Activated CD8-positive, alpha-beta memory T cell treated with anti-CD3 and anti-CD28 coated beads, Interleukin-2, amount 50 U/mL, for 24 hours (primary cell): ENCODE results near the gene SOX1.

Experiments used
- DNase-seq: peaks from one replicate; pipeline ENCODE4 v3.0.0-alpha.2; 2020; ENCODE audit errors: extremely low read depth

Gene SOX1

GRCh38 chr13:112058941-112059340 is 8.0 kb upstream of the SOX1 start:
- no peak for DNase-seq

GRCh38 chr13:112059457-112060281 is 7.3 kb upstream of the SOX1 start:
- DNase-seq, result no peak

DNA sequence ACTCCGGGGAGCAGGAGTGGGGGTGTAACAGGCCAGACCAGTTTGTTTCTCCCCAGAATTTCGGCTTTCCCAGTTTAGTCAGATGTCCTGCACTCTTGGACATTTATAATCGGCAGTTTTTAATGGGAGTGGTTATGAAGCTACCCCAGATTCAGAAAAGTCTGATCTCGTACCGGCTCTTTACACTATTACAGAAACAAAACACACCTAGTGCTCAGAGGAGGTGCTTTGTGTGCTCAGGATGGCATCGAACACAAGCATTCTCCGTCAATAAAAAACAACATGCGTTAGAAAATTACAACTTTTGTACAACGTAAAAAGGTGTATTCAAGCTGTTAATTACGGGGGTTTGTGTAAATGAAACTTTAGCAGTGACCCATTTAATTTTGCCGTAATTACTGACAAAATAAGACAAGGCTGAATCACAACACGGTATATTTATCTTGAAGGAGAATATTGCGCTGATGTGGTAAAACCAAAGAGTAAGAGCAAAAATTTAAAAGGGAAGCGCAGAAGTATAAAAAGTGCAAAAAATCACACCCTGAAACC is 6.6 kb upstream of the SOX1 start:
- no peak for DNase-seq

DNA sequence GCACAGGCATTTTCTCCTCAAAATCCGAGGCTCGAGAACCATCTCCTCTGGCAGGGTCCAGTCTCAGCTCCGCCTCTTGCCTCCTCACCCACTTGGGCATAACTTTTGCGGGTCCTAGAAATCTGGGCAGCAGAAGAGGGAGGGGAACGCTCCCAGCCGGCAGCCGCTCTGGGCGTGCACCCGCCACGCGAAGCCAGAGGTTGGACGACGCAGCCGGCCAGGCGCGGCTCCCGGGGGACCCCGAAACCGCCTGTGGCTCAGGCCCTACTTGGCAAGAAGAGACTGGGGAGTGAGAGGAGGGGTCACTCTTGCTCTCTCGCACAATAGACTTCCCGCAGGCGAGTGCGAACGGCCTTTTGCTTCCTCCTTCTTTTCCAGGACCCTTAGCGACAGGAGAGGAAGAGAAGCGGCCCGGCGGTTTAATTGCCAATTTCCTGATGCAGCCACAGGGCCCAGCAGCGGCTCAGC is 6.0 kb upstream of the SOX1 start:
- no peak for DNase-seq

- DNase-seq, result no peak
These were observed 5.4 kb upstream of the SOX1 start for GRCh38 chr13:112061367-112062061.

GRCh38 chr13:112062072-112062567 is 4.8 kb upstream of the SOX1 start:
- no peak for DNase-seq

GRCh38 chr13:112062571-112063570 is 4.1 kb upstream of the SOX1 start:
- no peak for DNase-seq

DNA sequence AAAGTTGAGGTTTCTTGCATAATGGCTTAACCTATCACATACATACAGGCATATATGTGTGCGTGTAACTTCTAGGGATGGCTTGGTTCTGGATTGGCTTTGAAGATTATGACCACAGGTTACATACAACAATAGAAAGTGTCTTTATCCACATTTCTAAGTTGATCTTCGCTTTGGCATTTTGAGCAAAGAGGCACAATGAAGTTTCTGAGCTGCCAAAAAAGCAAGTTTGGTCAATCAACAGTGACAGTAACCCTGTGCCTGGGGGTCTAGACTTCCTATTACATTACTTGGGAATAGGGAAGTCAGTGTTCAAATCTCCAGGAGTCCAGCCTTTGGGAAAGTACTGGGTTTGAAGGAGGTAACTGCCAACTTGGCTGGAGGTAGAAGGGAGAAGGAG is 3.1 kb upstream of the SOX1 start:
- no peak for DNase-seq

DNA sequence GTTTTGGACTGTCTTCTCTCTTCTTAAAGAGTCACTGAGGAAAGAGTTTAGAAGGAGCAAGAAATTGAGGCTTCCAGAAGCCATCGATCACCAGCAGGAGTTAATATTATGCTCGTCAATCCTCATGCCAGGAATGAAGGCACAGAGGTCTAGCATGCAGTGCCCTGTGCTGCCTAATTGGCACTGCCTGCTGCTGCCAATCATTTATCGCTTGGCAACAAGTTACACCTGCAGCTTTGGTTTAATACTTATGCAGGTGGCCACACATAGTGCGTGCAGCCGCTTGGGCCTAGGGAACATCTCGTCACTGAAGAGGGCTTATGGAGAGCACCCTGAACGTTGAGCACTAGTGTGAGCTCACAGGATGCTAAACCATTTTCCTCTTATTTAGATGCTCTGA is 2.7 kb upstream of the SOX1 start:
- no peak for DNase-seq

DNA sequence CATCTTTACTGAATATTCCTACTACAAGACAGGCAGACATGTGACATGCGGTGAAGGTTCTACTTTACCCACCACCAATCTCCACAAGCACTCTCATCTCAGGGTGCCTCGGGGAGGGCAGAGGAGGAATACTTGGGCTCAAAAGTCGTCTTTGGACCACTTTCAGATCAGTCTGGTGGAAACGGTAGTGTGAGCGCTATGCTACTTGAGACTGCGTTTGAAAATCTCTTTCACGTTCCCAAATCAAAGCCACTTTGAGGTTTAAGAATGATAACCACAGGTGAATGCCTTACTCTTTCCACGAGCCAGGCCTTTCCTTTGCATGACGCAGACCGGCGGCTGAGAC is 1.5 kb upstream of the SOX1 start:
- no peak for DNase-seq

DNA sequence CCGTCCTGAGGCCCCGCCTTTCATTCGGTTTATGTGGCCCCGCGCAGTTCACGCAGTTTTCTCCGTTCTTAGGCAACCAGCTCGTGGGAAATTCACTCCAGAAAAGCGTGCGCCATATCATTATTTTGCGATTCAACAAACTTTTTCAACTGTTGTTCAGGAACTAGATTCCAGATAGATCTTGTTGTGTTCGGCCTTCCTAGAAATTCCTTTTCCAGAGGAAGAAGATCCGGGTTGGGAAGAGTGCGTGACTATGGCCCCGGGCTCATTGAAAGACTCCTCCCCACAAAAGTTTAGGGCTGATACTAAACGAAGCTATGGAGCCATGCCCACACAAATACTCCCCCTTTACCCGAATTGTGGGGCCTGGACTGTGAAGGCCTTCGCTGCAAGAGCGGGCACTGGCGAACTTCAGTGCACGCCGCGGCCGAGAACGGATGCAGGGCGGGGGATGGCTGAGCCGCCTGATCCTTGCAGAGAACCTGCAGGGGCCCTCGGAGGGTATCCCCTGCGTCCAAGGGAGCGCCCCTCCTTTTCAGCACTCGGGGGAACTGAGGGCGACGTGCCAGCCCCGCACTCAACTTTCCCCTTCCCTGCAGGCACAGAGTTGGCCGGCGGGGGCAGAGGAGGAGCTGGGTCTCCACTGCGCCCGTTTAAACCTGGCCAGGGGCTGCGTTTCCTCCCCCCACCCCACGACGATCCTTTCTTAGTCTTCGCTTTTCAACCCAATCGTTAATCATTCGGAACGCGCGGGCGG is 904 bp upstream of the SOX1 start:
- no peak for DNase-seq

GRCh38 chr13:112066624-112067004 is 335 bp upstream of the SOX1 start:
- DNase-seq, result peak; percentile 8

DNA sequence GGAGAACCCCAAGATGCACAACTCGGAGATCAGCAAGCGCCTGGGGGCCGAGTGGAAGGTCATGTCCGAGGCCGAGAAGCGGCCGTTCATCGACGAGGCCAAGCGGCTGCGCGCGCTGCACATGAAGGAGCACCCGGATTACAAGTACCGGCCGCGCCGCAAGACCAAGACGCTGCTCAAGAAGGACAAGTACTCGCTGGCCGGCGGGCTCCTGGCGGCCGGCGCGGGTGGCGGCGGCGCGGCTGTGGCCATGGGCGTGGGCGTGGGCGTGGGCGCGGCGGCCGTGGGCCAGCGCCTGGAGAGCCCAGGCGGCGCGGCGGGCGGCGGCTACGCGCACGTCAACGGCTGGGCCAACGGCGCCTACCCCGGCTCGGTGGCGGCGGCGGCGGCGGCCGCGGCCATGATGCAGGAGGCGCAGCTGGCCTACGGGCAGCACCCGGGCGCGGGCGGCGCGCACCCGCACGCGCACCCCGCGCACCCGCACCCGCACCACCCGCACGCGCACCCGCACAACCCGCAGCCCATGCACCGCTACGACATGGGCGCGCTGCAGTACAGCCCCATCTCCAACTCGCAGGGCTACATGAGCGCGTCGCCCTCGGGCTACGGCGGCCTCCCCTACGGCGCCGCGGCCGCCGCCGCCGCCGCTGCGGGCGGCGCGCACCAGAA is 1.1 kb downstream of the SOX1 start:
- no peak for DNase-seq

GRCh38 chr13:112068540-112069060 is 1.7 kb downstream of the SOX1 start:
- DNase-seq, result no peak

GRCh38 chr13:112069061-112069844 is 2.3 kb downstream of the SOX1 start:
- DNase-seq, result no peak

GRCh38 chr13:112069845-112070251 is 2.9 kb downstream of the SOX1 start:
- DNase-seq, result no peak

GRCh38 chr13:112071102-112071722 is 4.3 kb downstream of the SOX1 start:
- DNase-seq, result no peak

DNA sequence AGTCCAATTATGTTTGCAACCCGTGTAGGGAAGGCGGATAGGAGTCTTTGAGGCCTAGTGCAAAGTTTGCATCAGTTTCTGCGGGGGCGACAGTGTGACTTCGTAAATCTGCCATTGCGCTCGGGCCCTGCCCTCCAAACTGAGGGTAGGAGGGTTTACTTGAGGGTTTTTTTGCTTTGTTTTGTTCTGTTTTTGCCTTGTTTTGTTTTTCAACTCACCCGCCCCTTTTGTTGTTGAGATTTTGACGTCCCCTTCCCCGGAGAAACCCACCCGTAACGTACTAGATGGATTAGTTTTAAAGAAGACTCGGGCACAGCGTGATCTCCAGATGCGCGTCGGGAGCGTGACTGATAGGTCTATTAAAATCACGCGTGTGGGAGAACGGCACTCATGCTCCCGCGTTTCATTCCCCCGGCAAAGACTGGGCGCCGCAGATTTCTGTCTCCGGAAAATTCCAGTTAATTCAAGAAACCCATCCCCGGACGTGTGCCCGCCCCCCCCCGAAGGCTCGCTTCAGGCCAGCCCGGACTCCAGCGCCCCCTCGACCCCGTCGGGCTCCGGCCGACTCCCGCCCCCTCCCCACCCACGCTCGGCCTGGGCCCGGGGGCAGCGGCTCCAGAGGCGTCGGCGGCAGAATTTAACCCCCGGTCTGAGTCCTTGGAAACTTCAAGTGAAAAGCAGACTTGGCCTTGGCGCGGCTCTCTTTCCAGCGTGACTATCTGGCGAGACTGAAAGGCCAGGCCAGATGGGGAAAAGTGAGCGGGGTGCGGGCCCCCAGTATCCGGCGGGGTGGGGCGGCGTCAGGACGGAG is 5.0 kb downstream of the SOX1 start:
- DNase-seq, result no peak
